Thoracic aorta (tissue), 2 donors: Measurements from ENCODE around the gene CMTM7. TPM values are rescaled to one million over a fixed set of nuclear protein-coding genes. Genes with fewer than 3 reads are reported as not detected.
"Not testable (repeated sequence)": the region's sequence is repeated elsewhere in the genome, so short reads cannot be mapped to it uniquely, and the experiment has no call there.

ENCODE experiments used
- ATAC-seq: fragments of 150-250 bp; one replicate; pipeline ENCODE4 v1.8.0; 2017; ENCODE audit warnings: low read depth; ENCODE audit not compliant: insufficient number of reproducible peaks, low FRiP score
- DNase-seq: peaks from one replicate; pipeline ENCODE4 v3.0.0-alpha.2; 2020; ENCODE audit warnings: low spot score
- H3K27ac ChIP-seq, 2 donors: fragments of 200-600 bp; sonication (generic); 1 replicate in 1 of 2; 2 replicates in 1 of 2; pipeline ENCODE4 v1.5.1; 2016; ENCODE audit warnings: mild to moderate bottlenecking in 2 of 2, moderate library complexity in 2 of 2
- H3K27me3 ChIP-seq: fragments of 200-600 bp; sonication (generic); replicated peaks from 2 replicates; pipeline ENCODE4 v1.6.0; 2016; ENCODE audit warnings: mild to moderate bottlenecking; ENCODE audit not compliant: insufficient read depth
- H3K36me3 ChIP-seq: fragments of 200-600 bp; sonication (generic); one replicate; pipeline ENCODE4 v1.5.1; 2016
- H3K4me1 ChIP-seq, 2 donors: fragments of 200-600 bp; sonication (generic); 1 replicate in 1 of 2; 2 replicates in 1 of 2; pipeline versions ENCODE4 v1.5.1 to v1.6.0; 2016; ENCODE audit warnings: low read depth in 2 of 2, mild to moderate bottlenecking in 1 of 2; ENCODE audit not compliant: control insufficient read depth in 1 of 2
- H3K4me3 ChIP-seq: fragments of 200-600 bp; sonication (generic); 2 replicates; pipeline ENCODE4 v1.5.1; 2016; ENCODE audit warnings: mild to moderate bottlenecking
- H3K9me3 ChIP-seq: fragments of 200-600 bp; sonication (generic); 2 replicates; pipeline ENCODE4 v1.5.1; 2016
- total RNA-seq, 2 donors: library from RNA; depleted of rRNA; stranded (reverse); fragments of >200 nt; gene quantifications; one replicate each; pipeline versions ENCODE4 v1.1.0 to v1.2.3, GENCODE V29; 2016
- TF ChIP-seq, protein P1 (sequence below): fragments of 200-600 bp; sonication (generic); IDR thresholded peaks from one replicate; pipeline ENCODE4 v1.5.1; 2019; ENCODE audit warnings: antibody characterized with exemption

CMTM7 gene
- total RNA-seq, 2 donors from 2014 or later: 10.3 to 21.5 TPM

DNA sequence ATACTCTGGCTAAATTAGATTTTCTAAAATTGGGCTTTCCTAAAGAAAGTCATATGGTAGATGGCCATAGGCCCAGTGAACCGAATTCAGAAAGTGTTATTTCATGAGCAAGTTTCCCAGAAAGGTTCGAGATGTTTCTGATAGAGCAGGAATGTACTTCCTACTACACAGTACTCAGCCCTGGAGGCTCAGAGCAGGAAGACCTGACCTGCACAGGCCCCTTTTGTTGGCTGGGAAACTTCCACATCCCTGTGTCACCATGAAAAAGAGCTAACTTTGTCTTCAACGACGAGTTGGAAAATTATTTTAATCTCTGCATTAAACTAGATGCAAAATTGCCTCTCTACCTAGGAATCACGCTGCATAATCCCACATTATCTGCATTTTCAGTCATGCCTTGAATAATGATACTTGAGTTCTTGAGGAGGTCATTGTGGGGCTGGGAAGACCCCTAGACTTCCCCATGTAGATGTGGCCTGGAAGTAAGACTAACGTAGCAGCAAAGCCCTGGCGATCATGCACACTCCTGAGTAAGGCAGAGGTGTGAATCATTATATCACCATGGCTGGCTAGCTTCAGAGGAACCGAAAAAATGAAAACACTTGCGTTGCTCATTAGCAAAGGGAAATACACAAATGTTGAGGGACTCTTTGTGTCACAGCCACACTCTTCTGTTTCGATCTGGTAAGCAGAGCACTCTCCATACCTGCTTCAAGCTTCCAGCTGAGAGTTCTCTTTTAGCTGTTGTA lies 47.1 kb downstream of the CMTM7 start:
- H3K9me3 ChIP-seq: no peaks in the 10 kb centered on the region
- H3K4me3 ChIP-seq: no peak overlapping the region
- H3K27me3 ChIP-seq: no peaks in the 10 kb centered on the region
- no peak overlapping the region for H3K27ac ChIP-seq
- ATAC-seq: no peak
- no peak for DNase-seq
- peaks cover 0 to 8% of the 10 kb centered on the region in 2 donors for H3K4me1 ChIP-seq
- TF ChIP-seq, protein P1, sequence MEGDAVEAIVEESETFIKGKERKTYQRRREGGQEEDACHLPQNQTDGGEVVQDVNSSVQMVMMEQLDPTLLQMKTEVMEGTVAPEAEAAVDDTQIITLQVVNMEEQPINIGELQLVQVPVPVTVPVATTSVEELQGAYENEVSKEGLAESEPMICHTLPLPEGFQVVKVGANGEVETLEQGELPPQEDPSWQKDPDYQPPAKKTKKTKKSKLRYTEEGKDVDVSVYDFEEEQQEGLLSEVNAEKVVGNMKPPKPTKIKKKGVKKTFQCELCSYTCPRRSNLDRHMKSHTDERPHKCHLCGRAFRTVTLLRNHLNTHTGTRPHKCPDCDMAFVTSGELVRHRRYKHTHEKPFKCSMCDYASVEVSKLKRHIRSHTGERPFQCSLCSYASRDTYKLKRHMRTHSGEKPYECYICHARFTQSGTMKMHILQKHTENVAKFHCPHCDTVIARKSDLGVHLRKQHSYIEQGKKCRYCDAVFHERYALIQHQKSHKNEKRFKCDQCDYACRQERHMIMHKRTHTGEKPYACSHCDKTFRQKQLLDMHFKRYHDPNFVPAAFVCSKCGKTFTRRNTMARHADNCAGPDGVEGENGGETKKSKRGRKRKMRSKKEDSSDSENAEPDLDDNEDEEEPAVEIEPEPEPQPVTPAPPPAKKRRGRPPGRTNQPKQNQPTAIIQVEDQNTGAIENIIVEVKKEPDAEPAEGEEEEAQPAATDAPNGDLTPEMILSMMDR: no peak
- no peaks in the 10 kb centered on the region for H3K36me3 ChIP-seq

DNA sequence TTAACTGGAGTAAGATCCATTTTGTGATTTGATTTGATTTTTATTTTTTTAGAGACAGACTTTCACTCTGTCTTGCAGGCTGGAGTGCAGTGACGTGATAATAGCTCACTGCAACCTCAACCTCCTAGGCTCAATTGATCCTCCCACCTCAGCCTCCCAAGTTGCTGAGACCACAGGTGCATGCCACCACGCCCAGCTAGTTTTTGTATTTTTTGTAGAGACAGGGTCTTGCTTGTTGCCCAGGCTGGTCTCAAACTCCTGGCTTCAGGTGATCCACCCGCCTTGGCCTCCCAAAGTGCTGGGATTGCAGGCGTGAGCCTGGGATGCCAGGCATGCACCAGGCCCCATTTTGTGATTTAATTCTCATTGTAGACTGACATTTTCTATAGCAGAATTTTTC lies 47.8 kb downstream of the CMTM7 start:
- H3K27me3 ChIP-seq, H3K4me1 ChIP-seq, H3K4me3 ChIP-seq, H3K36me3 ChIP-seq, H3K9me3 ChIP-seq, H3K27ac ChIP-seq, DNase-seq, ATAC-seq: not testable (repeated sequence)

DNA sequence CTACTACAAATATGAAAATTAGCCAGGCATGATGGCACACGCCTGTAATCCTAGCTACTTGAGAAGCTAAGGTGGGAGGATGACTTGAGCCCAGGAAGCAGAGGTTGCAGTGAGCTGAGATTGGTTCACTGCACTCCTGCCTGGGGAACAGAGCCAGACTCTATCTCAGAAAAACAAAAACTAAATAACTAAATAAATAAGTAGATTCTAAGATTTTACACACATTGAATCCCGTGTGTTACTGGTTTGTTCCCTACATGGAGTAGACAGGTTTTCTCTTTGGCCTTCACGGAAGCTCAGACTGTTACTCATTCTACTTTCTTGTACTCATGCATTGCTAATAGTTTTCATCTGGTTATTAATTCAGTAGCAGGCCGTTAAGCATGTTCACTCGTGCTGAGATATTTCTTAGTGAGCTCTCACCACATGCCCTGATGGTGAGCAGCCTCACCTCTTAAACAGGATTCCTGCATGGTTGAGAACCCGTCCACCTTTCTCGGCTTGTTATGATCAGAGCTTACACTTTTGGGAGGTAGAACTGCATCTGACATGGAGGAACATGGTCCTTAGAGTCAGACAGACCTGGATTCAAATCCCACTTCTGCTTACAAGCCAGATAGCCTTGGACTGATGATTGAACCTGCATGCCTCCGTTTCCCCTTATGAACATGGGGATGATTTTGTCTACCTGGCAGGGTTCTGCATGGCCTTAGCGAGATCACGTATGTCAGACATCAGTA lies 49.1 kb downstream of the CMTM7 start:
- no peak for DNase-seq
- TF ChIP-seq, protein P1: no peak
- no peaks in the 10 kb centered on the region for H3K27me3 ChIP-seq
- no peak for ATAC-seq
- no peak overlapping the region for H3K4me3 ChIP-seq
- no peaks in the 10 kb centered on the region for H3K9me3 ChIP-seq
- no peaks in the 10 kb centered on the region for H3K36me3 ChIP-seq
- H3K27ac ChIP-seq: no peak overlapping the region
- peaks cover 0 to 8% of the 10 kb centered on the region in 2 donors for H3K4me1 ChIP-seq

DNA sequence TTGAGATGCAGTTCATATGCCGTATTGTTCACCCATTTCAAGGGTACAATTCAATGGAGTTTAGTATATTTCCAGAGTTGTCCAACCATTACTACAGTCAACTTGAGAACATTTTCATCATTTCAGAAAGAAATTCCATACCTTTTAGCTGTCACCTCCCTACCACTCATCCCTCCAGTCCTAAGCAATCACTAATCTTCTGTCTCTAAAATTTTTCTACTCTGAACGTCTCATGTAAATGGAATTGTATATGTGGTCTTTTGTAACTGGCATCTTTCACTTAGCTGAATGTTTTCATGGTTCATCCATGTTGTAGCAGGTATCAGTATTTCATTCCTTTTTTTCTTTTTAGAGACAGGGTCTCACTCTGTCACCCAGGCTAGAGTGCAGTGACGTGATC lies 51.1 kb downstream of the CMTM7 start:
- no peak for ATAC-seq

DNA sequence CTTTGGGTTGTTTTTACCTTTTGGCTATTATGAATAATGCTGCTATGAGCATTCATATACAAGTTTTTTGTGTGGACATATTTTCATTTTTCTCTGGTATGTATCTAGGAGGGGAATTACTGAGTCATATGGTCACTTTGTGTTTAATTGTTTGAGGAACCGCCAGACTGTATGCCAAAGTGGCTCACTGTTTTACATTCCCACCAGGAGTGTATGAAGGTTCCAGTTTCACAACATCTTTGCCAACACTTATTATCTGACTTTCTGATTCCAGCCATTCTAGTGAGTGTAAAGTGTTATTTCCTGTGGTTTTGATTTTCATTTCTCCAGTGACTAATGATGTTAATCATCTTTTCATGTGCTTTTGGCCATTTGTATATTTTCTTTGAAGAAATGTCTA lies 51.8 kb downstream of the CMTM7 start:
- DNase-seq (no peak), ATAC-seq (no peak)
- H3K27me3 ChIP-seq: no peaks in the 10 kb centered on the region
- TF ChIP-seq, protein P1: no peak
- no peak overlapping the region for H3K27ac ChIP-seq
- no peak overlapping the region for H3K4me3 ChIP-seq
- H3K36me3 ChIP-seq: no peaks in the 10 kb centered on the region
- no peaks in the 10 kb centered on the region for H3K9me3 ChIP-seq
- peaks cover 0 to 5% of the 10 kb centered on the region in 2 donors for H3K4me1 ChIP-seq

More for the DNA sequence above, 51.1 kb downstream of the CMTM7 start:
- Histone ChIP-seq H3K9me3 (no peaks in the 10 kb centered on the region), H3K36me3 (no peaks in the 10 kb centered on the region), H3K4me1 (peaks cover 0 to 8% of the 10 kb centered on the region in 2 donors), H3K4me3 (no peak overlapping the region), H3K27me3 (no peaks in the 10 kb centered on the region), H3K27ac (no peak overlapping the region)
- TF ChIP-seq, protein P1: no peak
- no peak for DNase-seq
